Endothelial cell (in vitro differentiated cells): ENCODE data around the gene POT1. TPM values are rescaled to one million over a fixed set of nuclear protein-coding genes. Genes with fewer than 3 reads are reported as not detected.

Experiments
- DNase-seq: peaks from one replicate; pipeline ENCODE4 v3.0.0; 2021; ENCODE audit warnings: low spot score
- H3K27ac Mint-ChIP-seq: one replicate; pipeline ENCODE4 v1.8.0; 2021; ENCODE audit warnings: mixed read lengths, inconsistent platforms; ENCODE audit not compliant: unreplicated experiment
- H3K27me3 Mint-ChIP-seq: one replicate; pipeline ENCODE4 v1.8.0; 2021; ENCODE audit warnings: mild to moderate bottlenecking, moderate library complexity, mixed read lengths, inconsistent platforms; ENCODE audit not compliant: unreplicated experiment
- H3K36me3 Mint-ChIP-seq: one replicate; pipeline ENCODE4 v1.8.0; 2021; ENCODE audit warnings: mild to moderate bottlenecking, low read depth, mixed read lengths, inconsistent platforms; ENCODE audit not compliant: unreplicated experiment
- H3K4me1 Mint-ChIP-seq: one replicate; pipeline ENCODE4 v1.8.0; 2021; ENCODE audit warnings: mild to moderate bottlenecking, mixed read lengths, inconsistent platforms; ENCODE audit not compliant: unreplicated experiment
- H3K4me3 Mint-ChIP-seq: one replicate; pipeline ENCODE4 v1.8.0; 2021; ENCODE audit warnings: mild to moderate bottlenecking, mixed read lengths, inconsistent platforms; ENCODE audit not compliant: unreplicated experiment
- H3K9me3 Mint-ChIP-seq: one replicate; pipeline ENCODE4 v1.8.0; 2021; ENCODE audit warnings: mixed read lengths, inconsistent platforms; ENCODE audit not compliant: unreplicated experiment
- CTCF ChIP-seq: fragments of 200-600 bp; sonication (generic); IDR thresholded peaks from one replicate; pipeline ENCODE4 v1.5.0; 2021; ENCODE audit warnings: antibody characterized with exemption; ENCODE audit not compliant: unreplicated experiment
- total RNA-seq: library from RNA; stranded (reverse); fragmentation: NEBNext Ultra II Directional; extraction: Animal tissue kit (Norgen Biotek cat#: 25700); gene quantifications from one replicate; pipeline ENCODE4 v1.2.1, GENCODE V29; 2021; ENCODE audit not compliant: unreplicated experiment

The POT1 gene
- total RNA-seq, 1 donor from 2014 or later: 25.7 TPM

- no peaks in the 10 kb centered on the region for H3K27me3 Mint-ChIP-seq
- H3K27ac Mint-ChIP-seq: no peak overlapping the region
- no peaks in the 10 kb centered on the region for H3K36me3 Mint-ChIP-seq
- no peak overlapping the region for H3K4me3 Mint-ChIP-seq
- no peak for DNase-seq
- H3K4me1 Mint-ChIP-seq: peaks cover 3% of the 10 kb centered on the region
- H3K9me3 Mint-ChIP-seq: no peaks in the 10 kb centered on the region
- no peak for TF ChIP-seq CTCF
Measured at GRCh38 chr7:124808206-124808605, 121.4 kb downstream of the POT1 start.

- no peaks in the 10 kb centered on the region for H3K36me3 Mint-ChIP-seq
- no peak for DNase-seq
- no peaks in the 10 kb centered on the region for H3K9me3 Mint-ChIP-seq
- peaks cover 4% of the 10 kb centered on the region for H3K27me3 Mint-ChIP-seq
- no peak overlapping the region for H3K4me3 Mint-ChIP-seq
- TF ChIP-seq CTCF: no peak
- H3K4me1 Mint-ChIP-seq: peaks cover 6% of the 10 kb centered on the region
- H3K27ac Mint-ChIP-seq: no peak overlapping the region
Measured at GRCh38 chr7:124801330-124801895, 128.2 kb downstream of the POT1 start.

GRCh38 chr7:124800386-124800785 is 129.2 kb downstream of the POT1 start:
- DNase-seq: no peak
- H3K27me3 Mint-ChIP-seq: peaks cover 4% of the 10 kb centered on the region

GRCh38 chr7:124799448-124799847 is 130.2 kb downstream of the POT1 start:
- H3K36me3 Mint-ChIP-seq: no peaks in the 10 kb centered on the region
- no peaks in the 10 kb centered on the region for H3K9me3 Mint-ChIP-seq
- H3K4me3 Mint-ChIP-seq: no peak overlapping the region
- peaks cover 6% of the 10 kb centered on the region for H3K4me1 Mint-ChIP-seq
- DNase-seq: no peak
- no peak for TF ChIP-seq CTCF
- no peak overlapping the region for H3K27ac Mint-ChIP-seq
- peaks cover 4% of the 10 kb centered on the region for H3K27me3 Mint-ChIP-seq

More at GRCh38 chr7:124800386-124800785, 129.2 kb downstream of the POT1 start:
- TF ChIP-seq CTCF: no peak
- peaks cover 6% of the 10 kb centered on the region for H3K4me1 Mint-ChIP-seq
- H3K36me3 Mint-ChIP-seq: no peaks in the 10 kb centered on the region
- H3K27ac Mint-ChIP-seq: no peak overlapping the region
- H3K9me3 Mint-ChIP-seq: no peaks in the 10 kb centered on the region
- no peak overlapping the region for H3K4me3 Mint-ChIP-seq

- H3K27me3 Mint-ChIP-seq: peaks cover 1% of the 10 kb centered on the region
Measured at GRCh38 chr7:124796771-124797170, 132.9 kb downstream of the POT1 start.

More at GRCh38 chr7:124796771-124797170, 132.9 kb downstream of the POT1 start:
- H3K9me3 Mint-ChIP-seq: no peaks in the 10 kb centered on the region
- no peaks in the 10 kb centered on the region for H3K36me3 Mint-ChIP-seq
- DNase-seq: no peak
- TF ChIP-seq CTCF: no peak
- H3K27ac Mint-ChIP-seq: no peak overlapping the region
- no peak overlapping the region for H3K4me3 Mint-ChIP-seq
- H3K4me1 Mint-ChIP-seq: peaks cover 13% of the 10 kb centered on the region
